ENCODE results near the gene AXIN1. TPM values are rescaled to one million over a fixed set of nuclear protein-coding genes. Genes with fewer than 3 reads are reported as not detected.

The AXIN1 gene
- total RNA-seq, 1 donor from 2014 or later: 49.0 TPM

DNA sequence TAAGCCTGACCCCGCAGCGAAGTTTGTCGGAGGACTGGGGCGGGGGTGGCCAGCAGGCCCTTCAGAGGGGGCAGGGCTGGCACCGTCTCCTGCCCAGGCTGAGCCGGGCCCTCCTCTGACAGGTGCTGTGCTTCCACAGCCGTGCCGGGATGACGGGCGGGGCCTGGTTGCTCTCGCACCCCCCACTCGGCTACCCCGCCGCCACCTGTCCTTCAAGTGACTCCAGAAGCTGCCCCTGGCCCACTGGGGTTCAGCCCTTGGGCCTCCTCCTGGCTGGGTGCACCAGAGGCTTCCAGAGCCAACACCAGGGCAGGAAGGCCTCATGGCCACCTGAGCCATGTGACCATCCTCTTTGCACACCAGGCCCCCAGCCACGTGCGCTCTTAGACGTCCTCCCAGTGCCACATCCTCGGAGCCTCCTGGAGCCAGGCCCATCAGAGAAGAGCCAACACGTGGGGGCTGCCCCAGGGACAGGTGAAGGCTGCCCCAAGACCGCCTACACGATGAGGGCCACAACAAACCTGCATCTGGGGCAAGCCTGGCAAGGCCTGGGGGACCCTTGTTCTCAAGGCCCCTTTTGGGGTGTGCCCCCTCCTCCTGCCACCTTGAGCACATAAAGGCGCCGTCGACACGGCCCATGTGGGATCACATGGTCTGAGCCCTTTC, 62.4 kb downstream of the AXIN1 start:
- no peaks in the 10 kb centered on the region for H3K27me3 ChIP-seq (ENCODE audit: control insufficient read depth, insufficient read depth, low read length)
- no peak for DNase-seq (ENCODE audit: low read depth)
- peaks cover 38% of the 10 kb centered on the region for H3K36me3 ChIP-seq (ENCODE audit: control insufficient read depth, insufficient read depth, low read length)
- no peak overlapping the region for H3K4me3 ChIP-seq (ENCODE audit: low read depth, low read length)
- TF ChIP-seq, protein P1, sequence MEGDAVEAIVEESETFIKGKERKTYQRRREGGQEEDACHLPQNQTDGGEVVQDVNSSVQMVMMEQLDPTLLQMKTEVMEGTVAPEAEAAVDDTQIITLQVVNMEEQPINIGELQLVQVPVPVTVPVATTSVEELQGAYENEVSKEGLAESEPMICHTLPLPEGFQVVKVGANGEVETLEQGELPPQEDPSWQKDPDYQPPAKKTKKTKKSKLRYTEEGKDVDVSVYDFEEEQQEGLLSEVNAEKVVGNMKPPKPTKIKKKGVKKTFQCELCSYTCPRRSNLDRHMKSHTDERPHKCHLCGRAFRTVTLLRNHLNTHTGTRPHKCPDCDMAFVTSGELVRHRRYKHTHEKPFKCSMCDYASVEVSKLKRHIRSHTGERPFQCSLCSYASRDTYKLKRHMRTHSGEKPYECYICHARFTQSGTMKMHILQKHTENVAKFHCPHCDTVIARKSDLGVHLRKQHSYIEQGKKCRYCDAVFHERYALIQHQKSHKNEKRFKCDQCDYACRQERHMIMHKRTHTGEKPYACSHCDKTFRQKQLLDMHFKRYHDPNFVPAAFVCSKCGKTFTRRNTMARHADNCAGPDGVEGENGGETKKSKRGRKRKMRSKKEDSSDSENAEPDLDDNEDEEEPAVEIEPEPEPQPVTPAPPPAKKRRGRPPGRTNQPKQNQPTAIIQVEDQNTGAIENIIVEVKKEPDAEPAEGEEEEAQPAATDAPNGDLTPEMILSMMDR (IDR thresholded peaks at IDR 0.05; ENCODE audit: insufficient read depth, low read length, severe bottlenecking): no peak
- FAIRE-seq: no peak

DNA sequence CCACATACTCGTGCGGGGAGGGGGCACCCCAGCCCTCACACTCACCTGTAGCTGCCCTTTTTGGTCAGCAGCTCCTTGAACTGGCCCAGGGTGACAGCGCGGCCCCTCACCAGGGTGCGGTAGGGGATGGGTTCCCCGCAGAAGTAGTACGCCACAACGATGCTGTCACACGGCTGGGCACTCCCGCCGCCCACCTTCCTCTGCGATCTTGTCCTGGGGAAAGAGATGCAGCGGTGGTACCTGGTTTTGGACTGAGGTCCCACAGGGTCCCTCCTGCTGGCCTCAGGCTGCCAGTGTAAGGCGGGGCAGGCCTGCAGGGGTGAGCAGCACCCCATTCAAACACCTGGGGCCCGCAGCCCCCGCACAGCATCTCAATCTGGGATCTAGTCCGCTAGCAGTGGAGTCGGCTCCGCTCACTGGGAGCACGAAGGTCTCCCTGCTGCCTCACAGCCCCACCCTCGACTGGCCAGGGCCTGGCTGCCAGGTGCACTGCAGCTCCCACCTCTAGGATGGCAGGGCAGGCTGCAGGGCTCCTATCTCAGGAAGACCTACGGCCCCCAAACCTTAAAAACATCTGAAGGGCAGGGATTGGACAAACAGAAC, 63.0 kb downstream of the AXIN1 start:
- TF ChIP-seq, protein P1 (IDR thresholded peaks at IDR 0.05; ENCODE audit: insufficient read depth, low read length, severe bottlenecking): no peak
- H3K4me3 ChIP-seq (ENCODE audit: low read depth, low read length): no peak overlapping the region
- FAIRE-seq (no peak), DNase-seq (ENCODE audit: low read depth) (no peak)
- H3K36me3 ChIP-seq (ENCODE audit: control insufficient read depth, insufficient read depth, low read length): peaks cover 38% of the 10 kb centered on the region
- no peaks in the 10 kb centered on the region for H3K27me3 ChIP-seq (ENCODE audit: control insufficient read depth, insufficient read depth, low read length)

DNA sequence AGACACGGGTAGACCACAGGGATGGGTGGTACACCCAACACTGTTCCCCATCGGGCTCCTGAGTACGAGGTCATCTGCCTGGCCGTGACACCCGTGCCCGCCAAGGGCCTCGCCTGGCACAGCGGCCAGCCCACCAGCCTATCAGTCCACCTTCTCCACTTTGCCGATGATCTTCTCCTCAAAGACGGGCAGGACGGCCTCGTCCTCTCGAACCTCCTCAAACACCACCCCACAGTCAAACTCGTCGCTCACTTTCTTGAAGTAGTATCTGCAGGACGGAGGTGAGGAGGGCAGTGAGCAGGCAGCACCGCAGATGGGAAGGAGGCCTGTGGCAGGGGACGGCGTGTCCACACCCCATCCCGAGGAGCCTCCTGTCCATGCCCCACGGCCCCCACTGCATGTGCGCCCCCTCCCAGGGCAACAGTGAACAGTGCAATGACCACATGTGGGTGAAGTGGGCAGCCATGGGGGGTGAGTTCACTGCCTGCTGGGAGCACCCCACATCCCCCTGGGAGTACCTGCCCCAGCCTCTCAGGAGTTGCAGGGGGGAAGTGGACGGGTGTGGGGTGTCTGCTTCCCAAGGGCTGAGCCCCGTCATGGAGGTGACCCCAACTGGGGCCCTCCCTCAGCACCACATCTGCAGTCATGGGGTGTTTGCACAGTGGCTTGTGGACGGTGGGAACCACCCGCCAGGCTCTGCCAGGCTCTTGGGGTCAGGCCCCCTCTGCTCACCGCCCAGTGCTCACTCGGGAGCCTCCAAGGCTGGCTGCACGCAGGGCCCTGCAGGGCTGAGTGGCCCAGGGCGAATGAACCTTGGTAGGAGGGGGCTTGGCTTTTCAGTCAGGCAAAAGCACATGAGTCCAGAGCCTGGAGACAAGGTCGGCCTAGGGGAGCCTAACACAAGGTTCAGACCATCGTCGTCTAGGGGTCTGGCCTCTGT, 64.3 kb downstream of the AXIN1 start:
- TF ChIP-seq, protein P1 (IDR thresholded peaks at IDR 0.05; ENCODE audit: insufficient read depth, low read length, severe bottlenecking): no peak

DNA sequence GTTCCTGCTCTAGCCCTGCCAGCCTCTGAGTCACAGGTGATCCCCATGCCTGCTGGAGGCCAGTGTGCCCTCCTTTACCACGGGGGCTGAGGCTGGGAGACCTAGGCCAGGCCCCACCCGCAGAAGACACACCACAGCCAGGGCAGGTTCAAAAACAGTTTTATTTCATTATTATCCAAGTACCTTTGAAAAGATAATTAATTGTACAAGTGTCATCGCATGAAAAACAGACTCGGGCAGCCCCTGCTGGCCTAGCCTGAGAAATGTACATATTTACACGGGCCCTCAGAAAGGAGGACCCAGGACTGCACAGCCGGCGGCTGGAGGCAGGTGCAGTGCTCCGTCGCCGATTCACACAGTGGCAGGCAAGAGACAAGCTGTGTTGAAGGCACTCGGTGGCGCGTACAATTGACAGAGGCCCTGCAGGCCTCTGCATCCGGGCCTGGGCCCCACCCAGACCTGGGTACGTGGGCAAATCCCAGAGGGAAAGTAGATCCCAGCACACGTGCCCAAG, 65.2 kb downstream of the AXIN1 start:
- no peak for DNase-seq (ENCODE audit: low read depth)
- Histone ChIP-seq H3K27me3 (ENCODE audit: control insufficient read depth, insufficient read depth, low read length) (no peaks in the 10 kb centered on the region), H3K4me3 (ENCODE audit: low read depth, low read length) (no peak overlapping the region), H3K36me3 (ENCODE audit: control insufficient read depth, insufficient read depth, low read length) (peaks cover 29% of the 10 kb centered on the region)
- TF ChIP-seq, protein P1 (IDR thresholded peaks at IDR 0.05; ENCODE audit: insufficient read depth, low read length, severe bottlenecking): no peak
- FAIRE-seq: no peak

More for the DNA sequence above, 64.3 kb downstream of the AXIN1 start:
- FAIRE-seq (no peak), DNase-seq (ENCODE audit: low read depth) (no peak)
- H3K36me3 ChIP-seq (ENCODE audit: control insufficient read depth, insufficient read depth, low read length): peaks cover 37% of the 10 kb centered on the region
- H3K27me3 ChIP-seq (ENCODE audit: control insufficient read depth, insufficient read depth, low read length): no peaks in the 10 kb centered on the region
- H3K4me3 ChIP-seq (ENCODE audit: low read depth, low read length): no peak overlapping the region

DNA sequence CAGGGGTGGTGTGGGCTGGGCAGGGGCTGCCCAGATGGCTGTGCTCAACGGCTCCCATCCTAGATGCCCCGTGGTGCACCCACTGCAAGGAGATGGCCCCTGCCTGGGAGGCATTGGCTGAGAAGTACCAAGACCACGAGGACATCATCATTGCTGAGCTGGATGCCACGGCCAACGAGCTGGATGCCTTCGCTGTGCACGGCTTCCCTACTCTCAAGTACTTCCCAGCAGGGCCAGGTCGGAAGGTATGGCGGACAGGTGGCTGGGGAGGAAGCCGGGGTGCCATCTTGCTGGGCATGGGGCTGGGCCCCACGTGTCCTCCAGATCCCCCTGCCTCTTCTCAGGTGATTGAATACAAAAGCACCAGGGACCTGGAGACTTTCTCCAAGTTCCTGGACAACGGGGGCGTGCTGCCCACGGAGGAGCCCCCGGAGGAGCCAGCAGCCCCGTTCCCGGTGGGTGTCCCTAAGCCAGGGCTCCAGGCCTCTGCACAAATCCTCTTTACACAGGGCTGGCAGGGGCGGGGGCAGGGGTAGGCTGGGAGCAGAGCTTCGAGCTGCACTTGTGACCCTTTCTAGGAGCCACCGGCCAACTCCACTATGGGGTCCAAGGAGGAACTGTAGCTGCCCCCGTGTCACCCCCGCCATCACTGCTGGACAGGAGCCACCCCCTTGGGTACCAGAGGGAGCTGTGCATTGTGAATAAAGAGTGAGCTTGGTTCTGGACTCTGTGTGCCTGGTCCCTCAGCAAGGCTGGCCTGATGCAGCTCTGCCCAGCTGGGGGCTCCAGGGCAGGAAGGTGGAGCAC, 65.8 kb downstream of the AXIN1 start:
- peak; percentile 90 for FAIRE-seq
- Histone ChIP-seq H3K36me3 (ENCODE audit: control insufficient read depth, insufficient read depth, low read length) (peaks cover 25% of the 10 kb centered on the region), H3K27me3 (ENCODE audit: control insufficient read depth, insufficient read depth, low read length) (peaks cover 2% of the 10 kb centered on the region), H3K4me3 (ENCODE audit: low read depth, low read length) (no peak overlapping the region)
- DNase-seq (ENCODE audit: low read depth): no peak
- TF ChIP-seq, protein P1 (IDR thresholded peaks at IDR 0.05; ENCODE audit: insufficient read depth, low read length, severe bottlenecking): no peak
